ENCODE data around the gene KAZALD1. TPM values are rescaled to one million over a fixed set of nuclear protein-coding genes. Genes with fewer than 3 reads are reported as not detected.

KAZALD1 gene
- total RNA-seq, 1 donor from 2014 or later = 1.6 TPM

GRCh38 chr10:101076630-101077029 is 14.8 kb downstream of the KAZALD1 start:
- peaks cover 17% of the 10 kb centered on the region for H3K27me3 ChIP-seq (ENCODE audit: control insufficient read depth, insufficient read depth, low read length)
- no peak for FAIRE-seq
- DNase-seq (ENCODE audit: low read depth) = no peak
- TF ChIP-seq CTCF (IDR thresholded peaks at IDR 0.05; ENCODE audit: insufficient read depth, low read length, severe bottlenecking) = no peak
- H3K36me3 ChIP-seq (ENCODE audit: control insufficient read depth, insufficient read depth, low read length) = no peaks in the 10 kb centered on the region
- H3K4me3 ChIP-seq (ENCODE audit: low read depth, low read length) = no peak overlapping the region

GRCh38 chr10:101079874-101080273 is 18.1 kb downstream of the KAZALD1 start:
- no peaks in the 10 kb centered on the region for H3K36me3 ChIP-seq (ENCODE audit: control insufficient read depth, insufficient read depth, low read length)

GRCh38 chr10:101080933-101081931 is 19.4 kb downstream of the KAZALD1 start:
- Histone ChIP-seq H3K27me3 (ENCODE audit: control insufficient read depth, insufficient read depth, low read length) (peaks cover 8% of the 10 kb centered on the region), H3K36me3 (ENCODE audit: control insufficient read depth, insufficient read depth, low read length) (no peaks in the 10 kb centered on the region), H3K4me3 (ENCODE audit: low read depth, low read length) (no peak overlapping the region)
- peak; percentile 17 for DNase-seq (ENCODE audit: low read depth)
- FAIRE-seq = no peak
- no peak for TF ChIP-seq CTCF (IDR thresholded peaks at IDR 0.05; ENCODE audit: insufficient read depth, low read length, severe bottlenecking)

More at GRCh38 chr10:101079874-101080273, 18.1 kb downstream of the KAZALD1 start:
- H3K27me3 ChIP-seq (ENCODE audit: control insufficient read depth, insufficient read depth, low read length) = peaks cover 13% of the 10 kb centered on the region
- no peak for TF ChIP-seq CTCF (IDR thresholded peaks at IDR 0.05; ENCODE audit: insufficient read depth, low read length, severe bottlenecking)
- no peak overlapping the region for H3K4me3 ChIP-seq (ENCODE audit: low read depth, low read length)
- FAIRE-seq (no peak), DNase-seq (ENCODE audit: low read depth) (no peak)

- peak; percentile 87 for DNase-seq (ENCODE audit: low read depth)
Observed at GRCh38 chr10:101085846-101086245, 24.1 kb downstream of the KAZALD1 start.

GRCh38 chr10:101087376-101087775 is 25.6 kb downstream of the KAZALD1 start:
- H3K36me3 ChIP-seq (ENCODE audit: control insufficient read depth, insufficient read depth, low read length) = no peaks in the 10 kb centered on the region
- peaks cover 11% of the 10 kb centered on the region for H3K27me3 ChIP-seq (ENCODE audit: control insufficient read depth, insufficient read depth, low read length)
- TF ChIP-seq CTCF (IDR thresholded peaks at IDR 0.05; ENCODE audit: insufficient read depth, low read length, severe bottlenecking) = no peak
- no peak overlapping the region for H3K4me3 ChIP-seq (ENCODE audit: low read depth, low read length)
- FAIRE-seq (no peak), DNase-seq (ENCODE audit: low read depth) (no peak)

More at GRCh38 chr10:101085846-101086245, 24.1 kb downstream of the KAZALD1 start:
- TF ChIP-seq CTCF (IDR thresholded peaks at IDR 0.05; ENCODE audit: insufficient read depth, low read length, severe bottlenecking) = no peak
- peaks cover 11% of the 10 kb centered on the region for H3K27me3 ChIP-seq (ENCODE audit: control insufficient read depth, insufficient read depth, low read length)
- H3K4me3 ChIP-seq (ENCODE audit: low read depth, low read length) = no peak overlapping the region
- peak; percentile 92 for FAIRE-seq
- H3K36me3 ChIP-seq (ENCODE audit: control insufficient read depth, insufficient read depth, low read length) = no peaks in the 10 kb centered on the region

Measured in bronchial epithelial cell (primary cell).